Suppressor macrophage treated with lipopolysaccharide for 1 hour (primary cell): Measurements from ENCODE around the gene ECE1.
"Not testable (repeated sequence)": the region's sequence is repeated elsewhere in the genome, so short reads cannot be mapped to it uniquely, and the experiment has no call there.

Experiments used
- DNase-seq, 3 donors: peaks; one replicate each; pipeline ENCODE4 v3.0.0-alpha.2; 2020 to 2022

ECE1 gene

DNA sequence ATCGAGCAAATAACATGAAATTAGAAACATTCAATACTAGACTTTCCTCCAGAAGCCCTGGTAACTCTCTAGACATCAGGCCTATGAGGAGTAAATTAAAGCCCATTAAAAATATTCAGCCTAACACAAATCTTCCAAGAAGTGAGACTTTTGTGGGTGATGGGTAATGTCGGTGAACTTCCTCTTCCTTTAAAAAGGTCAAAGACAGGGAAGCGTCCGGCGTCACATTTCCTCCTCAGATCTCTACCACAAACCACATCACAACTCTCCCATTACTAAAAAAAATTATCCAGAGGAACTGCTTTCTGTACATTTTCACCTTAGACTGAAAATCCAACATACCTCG lies 115.0 kb downstream of the ECE1 start:
- peak; percentile 83 to 90 (median 88) for DNase-seq

GRCh38 chr1:21174654-21175323 lies 115.5 kb downstream of the ECE1 start:
- no peak for DNase-seq

DNA sequence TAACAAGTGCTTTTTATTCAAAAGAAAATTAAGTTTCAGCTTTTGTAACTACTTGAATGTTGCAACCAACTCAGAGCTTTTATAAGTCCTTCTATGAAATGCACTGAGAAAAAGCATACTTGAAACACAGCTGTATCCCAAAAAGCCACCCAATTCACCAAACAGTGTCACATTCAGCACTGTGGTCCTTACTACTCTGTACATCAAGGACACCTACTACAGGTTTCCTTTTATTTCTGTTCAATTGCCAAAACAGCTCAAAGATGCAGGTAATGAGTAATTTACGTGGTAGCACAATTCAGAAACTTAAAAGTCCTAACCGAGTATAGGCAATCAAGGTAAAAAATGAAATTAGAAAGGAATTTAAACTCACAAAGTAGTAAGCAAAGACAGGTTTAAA lies 116.0 kb downstream of the ECE1 start:
- DNase-seq: no peak

DNA sequence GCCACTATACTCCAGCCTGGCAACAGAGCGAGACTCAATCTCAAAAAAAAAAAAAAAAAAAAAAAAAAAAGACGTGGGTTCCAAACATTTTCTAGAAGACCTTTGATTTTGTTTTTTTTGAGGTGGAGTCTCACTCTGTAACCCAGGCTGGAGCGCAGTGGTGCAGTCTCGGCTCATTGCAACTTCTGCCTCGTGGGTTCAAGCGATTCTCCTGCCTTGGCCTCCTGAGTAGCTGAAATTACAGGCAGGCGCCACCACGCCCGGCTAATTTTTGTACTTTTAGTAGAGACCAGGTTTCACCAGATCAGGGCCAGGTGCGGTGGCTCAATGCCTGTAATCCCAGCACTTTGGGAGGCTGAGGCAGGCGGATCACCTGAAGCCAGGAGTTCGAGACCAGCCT lies 117.2 kb downstream of the ECE1 start:
- not testable (repeated sequence) for DNase-seq

DNA sequence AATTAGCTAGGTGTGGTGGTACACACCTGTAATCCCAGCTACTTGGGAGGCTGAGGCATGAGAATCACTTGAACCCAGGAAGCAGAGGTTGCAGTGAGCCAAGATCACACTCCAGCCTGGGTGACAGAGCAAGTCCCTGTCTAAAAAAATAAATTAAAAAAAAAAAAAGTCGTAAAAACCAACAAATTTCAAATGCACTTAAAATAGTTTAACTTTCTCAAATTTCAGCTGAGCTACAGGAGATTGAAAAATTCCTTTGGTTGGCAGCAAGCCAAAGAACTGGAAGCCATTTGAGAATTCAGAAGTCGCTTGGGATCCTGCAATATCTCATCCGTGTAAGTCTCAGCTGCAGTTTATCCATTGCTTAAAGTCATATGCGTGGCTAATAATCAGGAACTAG lies 119.4 kb downstream of the ECE1 start:
- DNase-seq: not testable (repeated sequence)

GRCh38 chr1:21168444-21168843 lies 121.8 kb downstream of the ECE1 start:
- DNase-seq: no peak
